ENCODE measurements around the gene KDM8. TPM values are rescaled to one million over a fixed set of nuclear protein-coding genes. Genes with fewer than 3 reads are reported as not detected.

KDM8 gene
- total RNA-seq, 4 donors from 2014 or later: 0.56 to 4.4 (median 2.5) TPM

DNA sequence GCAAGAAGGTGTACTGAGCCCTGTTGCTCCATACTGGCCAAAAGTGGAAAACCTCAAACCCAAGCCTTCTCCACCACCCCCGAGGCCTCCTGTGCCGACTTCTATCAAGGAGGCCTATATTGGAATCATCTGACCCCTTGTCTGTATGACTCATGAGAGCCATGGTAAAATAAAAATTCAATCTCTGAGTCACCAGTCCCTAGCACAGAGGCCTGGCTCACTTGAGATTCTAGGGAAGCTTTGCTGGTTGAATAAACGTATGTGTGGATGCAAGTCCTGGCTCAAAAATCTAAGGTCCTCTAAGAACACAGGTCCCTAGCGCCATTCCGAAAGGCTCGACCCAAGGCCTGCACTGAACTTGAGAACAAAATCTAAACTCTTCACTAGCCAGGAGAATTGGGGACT lies 50.2 kb downstream of the KDM8 start:
- H3K27me3 ChIP-seq: no peaks in the 10 kb centered on the region
- DNase-seq: no peak
- H3K4me1 ChIP-seq: peaks cover 16 to 78% (median 24%) of the 10 kb centered on the region in 3 donors
- peak overlapping the region in 3 of 4 donors; percentile 47 to 68 (median 65) for H3K27ac ChIP-seq
- H3K36me3 ChIP-seq: peaks cover 0 to 26% (median 0%) of the 10 kb centered on the region in 3 donors
- WGBS, 2 donors: 48 to 60% methylated on average over 6 of the region's 6 CpGs
- intact Hi-C loops (cut with DNase I): no loop called here
- no peaks in the 10 kb centered on the region for H3K9me3 ChIP-seq
- TF ChIP-seq, protein P1, sequence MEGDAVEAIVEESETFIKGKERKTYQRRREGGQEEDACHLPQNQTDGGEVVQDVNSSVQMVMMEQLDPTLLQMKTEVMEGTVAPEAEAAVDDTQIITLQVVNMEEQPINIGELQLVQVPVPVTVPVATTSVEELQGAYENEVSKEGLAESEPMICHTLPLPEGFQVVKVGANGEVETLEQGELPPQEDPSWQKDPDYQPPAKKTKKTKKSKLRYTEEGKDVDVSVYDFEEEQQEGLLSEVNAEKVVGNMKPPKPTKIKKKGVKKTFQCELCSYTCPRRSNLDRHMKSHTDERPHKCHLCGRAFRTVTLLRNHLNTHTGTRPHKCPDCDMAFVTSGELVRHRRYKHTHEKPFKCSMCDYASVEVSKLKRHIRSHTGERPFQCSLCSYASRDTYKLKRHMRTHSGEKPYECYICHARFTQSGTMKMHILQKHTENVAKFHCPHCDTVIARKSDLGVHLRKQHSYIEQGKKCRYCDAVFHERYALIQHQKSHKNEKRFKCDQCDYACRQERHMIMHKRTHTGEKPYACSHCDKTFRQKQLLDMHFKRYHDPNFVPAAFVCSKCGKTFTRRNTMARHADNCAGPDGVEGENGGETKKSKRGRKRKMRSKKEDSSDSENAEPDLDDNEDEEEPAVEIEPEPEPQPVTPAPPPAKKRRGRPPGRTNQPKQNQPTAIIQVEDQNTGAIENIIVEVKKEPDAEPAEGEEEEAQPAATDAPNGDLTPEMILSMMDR (IDR thresholded peaks at IDR 0.05): no peak
- no peak for TF ChIP-seq POLR2A (IDR thresholded peaks at IDR 0.05)
- H3K4me3 ChIP-seq: no peak overlapping the region

DNA sequence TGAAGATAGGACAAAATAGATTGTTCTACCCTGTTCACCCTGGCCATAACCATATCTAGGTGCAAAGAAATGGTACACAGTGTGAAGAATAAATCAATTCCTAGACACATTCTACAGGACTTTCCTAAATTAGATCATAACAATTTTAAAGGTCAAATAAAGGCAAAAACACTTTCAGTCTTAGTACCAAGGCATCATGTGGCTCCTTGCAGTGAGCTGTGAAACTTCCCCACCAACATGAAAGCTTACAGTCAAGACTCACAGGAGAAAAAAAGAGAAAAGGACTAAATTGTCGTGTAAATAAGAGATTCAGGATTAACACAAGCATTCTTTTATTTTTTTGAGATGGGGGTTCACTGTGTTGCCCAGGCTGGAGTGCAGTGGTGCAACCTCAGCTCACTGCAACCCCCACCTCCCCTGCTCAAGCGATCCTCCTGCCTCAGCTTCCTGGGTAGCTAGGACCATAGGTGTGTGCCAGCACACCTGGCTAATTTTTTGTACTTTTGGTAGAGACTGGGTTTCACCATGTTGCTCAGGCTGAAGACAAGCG lies 51.0 kb downstream of the KDM8 start:
- H3K27ac ChIP-seq: peak overlapping the region in 3 of 4 donors; percentile 47 to 68 (median 65)

GRCh38 chr16:27256861-27257260 lies 53.5 kb downstream of the KDM8 start:
- peak overlapping the region in 3 of 4 donors; percentile 29 to 81 (median 80) for H3K27ac ChIP-seq
- WGBS, 2 donors: 94 to 100% methylated on average over 3 of the region's 3 CpGs

More for the DNA sequence above, 51.0 kb downstream of the KDM8 start:
- Histone ChIP-seq H3K4me3 (no peak overlapping the region), H3K36me3 (peaks cover 0 to 26% (median 0%) of the 10 kb centered on the region in 3 donors), H3K4me1 (peaks cover 18 to 86% (median 32%) of the 10 kb centered on the region in 3 donors), H3K27me3 (no peaks in the 10 kb centered on the region), H3K9me3 (no peaks in the 10 kb centered on the region)
- 37 to 82% methylated on average over 3 of the region's 3 CpGs for WGBS, 2 donors
- TF ChIP-seq, protein P1 (IDR thresholded peaks at IDR 0.05): no peak
- TF ChIP-seq POLR2A (IDR thresholded peaks at IDR 0.05): no peak
- no peak for DNase-seq
- intact Hi-C loops (cut with DNase I): no loop called here

DNA sequence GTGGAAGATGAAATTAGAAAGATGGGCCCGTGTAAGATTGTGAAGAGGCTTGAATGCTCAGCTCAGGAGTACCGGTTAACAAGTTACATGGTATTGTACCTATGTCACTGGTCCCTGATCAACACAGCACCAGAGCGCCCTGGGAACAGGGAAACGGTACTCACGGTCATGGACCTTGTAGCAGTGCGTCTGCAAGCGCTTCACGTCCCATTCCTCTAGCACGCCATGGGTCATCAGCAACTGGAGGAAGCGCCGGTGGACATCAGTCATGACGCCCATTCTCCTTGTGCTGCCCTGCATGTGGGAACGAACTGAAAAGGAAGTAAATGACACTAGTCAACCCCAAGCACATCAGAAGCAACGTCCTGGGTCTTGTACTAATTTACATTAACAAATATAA lies 53.9 kb downstream of the KDM8 start:
- Histone ChIP-seq H3K27ac (peak overlapping the region; percentile 27 to 85 (median 80)), H3K4me3 (no peak overlapping the region), H3K27me3 (no peaks in the 10 kb centered on the region), H3K9me3 (no peaks in the 10 kb centered on the region), H3K36me3 (peaks cover 0 to 26% (median 0%) of the 10 kb centered on the region in 3 donors), H3K4me1 (peaks cover 18 to 96% (median 38%) of the 10 kb centered on the region in 3 donors)
- DNase-seq: no peak
- intact Hi-C loops (cut with DNase I): no loop called here
- 86 to 91% methylated on average over 13 to 14 of the region's 14 CpGs for WGBS, 2 donors
- TF ChIP-seq POLR2A (IDR thresholded peaks at IDR 0.05): no peak
- TF ChIP-seq, protein P1 (IDR thresholded peaks at IDR 0.05): no peak

More at GRCh38 chr16:27256861-27257260, 53.5 kb downstream of the KDM8 start:
- H3K36me3 ChIP-seq: peaks cover 0 to 26% (median 0%) of the 10 kb centered on the region in 3 donors
- intact Hi-C loops (cut with DNase I): no loop called here
- H3K4me3 ChIP-seq: no peak overlapping the region
- DNase-seq: no peak
- no peaks in the 10 kb centered on the region for H3K9me3 ChIP-seq
- no peaks in the 10 kb centered on the region for H3K27me3 ChIP-seq
- peaks cover 18 to 96% (median 35%) of the 10 kb centered on the region in 3 donors for H3K4me1 ChIP-seq
- TF ChIP-seq, protein P1 (IDR thresholded peaks at IDR 0.05): no peak
- TF ChIP-seq POLR2A (IDR thresholded peaks at IDR 0.05): no peak

- H3K36me3 ChIP-seq: peaks cover 0 to 26% (median 0%) of the 10 kb centered on the region in 3 donors
- no peak overlapping the region for H3K4me3 ChIP-seq
- H3K27ac ChIP-seq: peak overlapping the region; percentile 27 to 85 (median 80)
- H3K9me3 ChIP-seq: no peaks in the 10 kb centered on the region
- no peak for DNase-seq
- intact Hi-C loops (cut with DNase I): no loop called here
- H3K4me1 ChIP-seq: peaks cover 18 to 93% (median 37%) of the 10 kb centered on the region in 3 donors
- TF ChIP-seq, protein P1 (IDR thresholded peaks at IDR 0.05): no peak
- TF ChIP-seq POLR2A (IDR thresholded peaks at IDR 0.05): no peak
- 36 to 39% methylated on average over 3 of the region's 3 CpGs for WGBS, 2 donors
- H3K27me3 ChIP-seq: no peaks in the 10 kb centered on the region
These were observed 55.0 kb downstream of the KDM8 start for GRCh38 chr16:27258241-27258734.
